H9 (cell line): Measurements from ENCODE around the gene HSPA5. TPM values are rescaled to one million over a fixed set of nuclear protein-coding genes. Genes with fewer than 3 reads are reported as not detected.
"Not testable (repeated sequence)": the region's sequence is repeated elsewhere in the genome, so short reads cannot be mapped to it uniquely, and the experiment has no call there.

Experiments
- DNase-seq: peaks from one replicate; pipeline ENCODE4 v3.0.0-alpha.2; 2017
- H2AFZ ChIP-seq: one replicate; pipeline ENCODE4 v1.6.1; 2013; ENCODE audit warnings: mild to moderate bottlenecking, low read length, control low read depth, moderate library complexity
- H2AK5ac ChIP-seq: 2 replicates; pipeline ENCODE4 v1.6.1; 2013; ENCODE audit warnings: low read length, control low read depth, mixed read lengths; ENCODE audit not compliant: insufficient read length
- H2BK120ac ChIP-seq: one replicate; pipeline ENCODE4 v1.6.1; 2013; ENCODE audit warnings: low read depth, mild to moderate bottlenecking, low read length, control low read depth, inconsistent platforms; ENCODE audit not compliant: poor library complexity, severe bottlenecking
- H2BK12ac ChIP-seq: 2 replicates; pipeline ENCODE4 v1.6.1; 2013; ENCODE audit warnings: low read length, control low read depth, mixed read lengths, low read depth; ENCODE audit not compliant: insufficient read length
- H2BK15ac ChIP-seq: 2 replicates; pipeline ENCODE4 v1.6.1; 2013; ENCODE audit warnings: low read depth, low read length, control low read depth
- H2BK20ac ChIP-seq: one replicate; pipeline ENCODE4 v1.6.1; 2013; ENCODE audit warnings: low read depth, mild to moderate bottlenecking, low read length, control low read depth, inconsistent platforms; ENCODE audit not compliant: poor library complexity, severe bottlenecking
- H2BK5ac ChIP-seq: 2 replicates; pipeline ENCODE4 v1.6.1; 2013; ENCODE audit warnings: low read length, control low read depth, mixed read lengths; ENCODE audit not compliant: insufficient read length
- H3K14ac ChIP-seq: 2 replicates; pipeline ENCODE4 v1.6.1; 2013; ENCODE audit warnings: low read length, control low read depth; ENCODE audit not compliant: insufficient read depth
- H3K18ac ChIP-seq: 2 replicates; pipeline ENCODE4 v1.6.1; 2013; ENCODE audit warnings: low read depth, mild to moderate bottlenecking, mixed read lengths, low read length, control low read depth; ENCODE audit not compliant: insufficient read length
- H3K23ac ChIP-seq: 2 replicates; pipeline ENCODE4 v1.6.1; 2013; ENCODE audit warnings: low read length, control low read depth, mixed read lengths, low read depth; ENCODE audit not compliant: insufficient read length
- H3K23me2 ChIP-seq: 2 replicates; pipeline ENCODE4 v1.6.1; 2013; ENCODE audit warnings: low read depth, mild to moderate bottlenecking, mixed read lengths, low read length, control low read depth; ENCODE audit not compliant: insufficient read length, poor library complexity, severe bottlenecking
- H3K27ac ChIP-seq: 2 replicates; pipeline ENCODE4 v1.5.1; 2013; ENCODE audit warnings: low read length, control low read depth, mixed read lengths, low read depth; ENCODE audit not compliant: insufficient read length
- H3K27me3 ChIP-seq: 2 replicates; pipeline ENCODE4 v1.6.1; 2013; ENCODE audit warnings: low read length, control low read depth, inconsistent platforms; ENCODE audit not compliant: insufficient read depth
- H3K4ac ChIP-seq: 2 replicates; pipeline ENCODE4 v1.6.1; 2013; ENCODE audit warnings: low read depth, mild to moderate bottlenecking, control low read depth, inconsistent platforms, low read length, moderate library complexity
- H3K4me1 ChIP-seq: 2 replicates; pipeline ENCODE4 v1.6.1; 2013; ENCODE audit warnings: low read length, control low read depth, inconsistent platforms; ENCODE audit not compliant: insufficient read depth
- H3K4me2 ChIP-seq: 2 replicates; pipeline ENCODE4 v1.6.1; 2013; ENCODE audit warnings: low read length, control low read depth, mixed read lengths; ENCODE audit not compliant: insufficient read length, insufficient read depth
- H3K56ac ChIP-seq: 2 replicates; pipeline ENCODE4 v1.6.1; 2013; ENCODE audit warnings: low read depth, mild to moderate bottlenecking, mixed read lengths, low read length, control low read depth; ENCODE audit not compliant: insufficient read length
- H3K79me1 ChIP-seq: 2 replicates; pipeline ENCODE4 v1.6.1; 2013; ENCODE audit warnings: low read depth, mild to moderate bottlenecking, moderate library complexity, low read length, control low read depth, inconsistent platforms; ENCODE audit not compliant: insufficient read depth, poor library complexity, severe bottlenecking
- H3K79me2 ChIP-seq: 2 replicates; pipeline ENCODE4 v1.6.1; 2013; ENCODE audit warnings: low read length, control low read depth, inconsistent platforms; ENCODE audit not compliant: insufficient read depth
- H3K9ac ChIP-seq: 2 replicates; pipeline ENCODE4 v1.6.1; 2013; ENCODE audit warnings: low read length, control low read depth, mixed read lengths; ENCODE audit not compliant: insufficient read length; ENCODE audit errors: extremely low read depth
- H3K9me3 ChIP-seq: one replicate; pipeline ENCODE4 v1.6.1; 2013; ENCODE audit warnings: low read depth, low read length, inconsistent platforms; ENCODE audit not compliant: control insufficient read depth
- H3T11ph ChIP-seq: one replicate; pipeline ENCODE4 v1.6.1; 2013; ENCODE audit warnings: mild to moderate bottlenecking, low read length, control low read depth, inconsistent platforms
- H4K20me1 ChIP-seq: one replicate; pipeline ENCODE4 v1.6.1; 2013; ENCODE audit not compliant: control insufficient read depth, insufficient read length, insufficient read depth
- H4K5ac ChIP-seq: 2 replicates; pipeline ENCODE4 v1.6.1; 2013; ENCODE audit warnings: low read depth, mild to moderate bottlenecking, mixed read lengths, low read length, control low read depth; ENCODE audit not compliant: insufficient read length
- H4K8ac ChIP-seq: replicated peaks from 2 replicates; pipeline ENCODE4 v1.6.1; 2013; ENCODE audit warnings: low read length, control low read depth, mixed read lengths, low read depth; ENCODE audit not compliant: insufficient read length
- H4K91ac ChIP-seq: 2 replicates; pipeline ENCODE4 v1.6.1; 2013; ENCODE audit warnings: low read depth, mild to moderate bottlenecking, moderate library complexity, mixed read lengths, low read length, control low read depth; ENCODE audit not compliant: insufficient read length
- H3K27ac Mint-ChIP-seq, 3 experiments: 2 replicates in 2 of 3; 3 replicates in 1 of 3; pipeline ENCODE4 v1.8.0; 2020 to 2021; ENCODE audit warnings: mixed read lengths in 3 of 3, mild to moderate bottlenecking in 1 of 3, moderate library complexity in 1 of 3
- H3K27me3 Mint-ChIP-seq: 2 replicates; pipeline ENCODE4 v1.8.0; 2021; ENCODE audit warnings: low read depth, mild to moderate bottlenecking, moderate library complexity, mixed read lengths
- H3K36me3 Mint-ChIP-seq, 3 experiments: 2 replicates in 2 of 3; 3 replicates in 1 of 3; pipeline ENCODE4 v1.8.0; 2020 to 2021; ENCODE audit warnings: low read depth in 3 of 3, mixed read lengths in 3 of 3; ENCODE audit not compliant: insufficient read depth in 1 of 3
- H3K4me1 Mint-ChIP-seq, 2 experiments: 2 replicates each; pipeline ENCODE4 v1.8.0; 2020; ENCODE audit warnings: mixed read lengths in 2 of 2
- H3K4me3 Mint-ChIP-seq, 2 experiments: 2 replicates in 1 of 2; 3 replicates in 1 of 2; pipeline ENCODE4 v1.8.0; 2020 to 2021; ENCODE audit warnings: mild to moderate bottlenecking in 2 of 2, mixed read lengths in 2 of 2, moderate library complexity in 1 of 2
- H3K9me3 Mint-ChIP-seq, 2 experiments: 2 replicates in 1 of 2; 3 replicates in 1 of 2; pipeline ENCODE4 v1.8.0; 2020; ENCODE audit warnings: mild to moderate bottlenecking in 2 of 2, mixed read lengths in 2 of 2, moderate library complexity in 1 of 2
- CTCF ChIP-seq: fragments of 200-600 bp; sonication (generic); conservative IDR thresholded peaks from 3 replicates; pipeline ENCODE4 v1.8.0; 2021; ENCODE audit warnings: antibody characterized with exemption, mild to moderate bottlenecking
- WGBS: extraction: QIAGEN DNeasy Blood & Tissue Kit; methylation state at CpG from one replicate; pipeline ENCODE4 v1.1.7; 2013; ENCODE audit warnings: missing lambda C conversion rate, low lambda C conversion rate, mixed read lengths; ENCODE audit not compliant: insufficient read length; ENCODE audit errors: extremely low coverage; 5-methylcytosine and 5-hydroxymethylcytosine counted together
- long read RNA-seq: library from polyadenylated mRNA; unstranded; transcript quantifications from one replicate; pipeline ENCODE4 v2.0.0, GENCODE V29; 2020
- total RNA-seq: library from RNA; stranded (reverse); gene quantifications from 2 replicates; pipeline ENCODE4 v1.2.1, GENCODE V29; 2021

HSPA5 gene
- 240 and 244 TPM in 2 replicates for total RNA-seq
- long read RNA-seq, transcript HSPA5-201 (8 exons, 3,908 nt), result major isoform, 5,659 of 5,764 reads
- long read RNA-seq, partial matches to known transcripts, result 72 of 5,764 reads
- long read RNA-seq, other reads (novel, unspliced or antisense), result 33 of 5,764 reads

- peak; percentile 100 for DNase-seq
- peak within 1 kb of the TSS; percentile 99 for H3K9ac ChIP-seq
- no peaks in the 10 kb centered on the region for H3K9me3 ChIP-seq
- H3K27ac Mint-ChIP-seq, result peak within 1 kb of the TSS; percentile 95 to 100 (median 99)
- H3K27me3 Mint-ChIP-seq, result no peaks in the 10 kb centered on the region; the same call in 1 of the 2 replicates
- H3K79me2 ChIP-seq, result peaks cover 11% of the 10 kb centered on the region; the same call in 1 of the 2 replicates
- H3K4me1 ChIP-seq, result no peaks in the 10 kb centered on the region
- peak; percentile 20; the same call in 1 of the 3 replicates for TF ChIP-seq CTCF
- no peak within 1 kb of the TSS for H2BK20ac ChIP-seq
- no peak within 1 kb of the TSS; the same call in 1 of the 2 replicates for H3K4ac ChIP-seq
- H3K18ac ChIP-seq, result peak within 1 kb of the TSS; percentile 88
- peak within 1 kb of the TSS; percentile 95 for H3K4me2 ChIP-seq
- no peak within 1 kb of the TSS for H2AK5ac ChIP-seq
- peaks cover 2% of the 10 kb centered on the region for H4K20me1 ChIP-seq
- no peak within 1 kb of the TSS for H2AFZ ChIP-seq
- H4K5ac ChIP-seq, result peak within 1 kb of the TSS; percentile 98
- H2BK5ac ChIP-seq, result peak within 1 kb of the TSS; percentile 87
- no peak within 1 kb of the TSS for H3T11ph ChIP-seq
- peak within 1 kb of the TSS; percentile 44; the same call in 1 of the 2 replicates for H2BK15ac ChIP-seq
- H2BK120ac ChIP-seq, result no peak within 1 kb of the TSS
- peaks cover 38 to 48% (median 45%) of the 10 kb centered on the region in 3 experiments for H3K36me3 Mint-ChIP-seq
- no peaks in the 10 kb centered on the region for H3K27me3 ChIP-seq
- WGBS, result no CpG with 5 or more reads among the region's 59 CpGs
- H2BK12ac ChIP-seq, result peak within 1 kb of the TSS; percentile 78
- peak within 1 kb of the TSS; percentile 97 to 98 for H3K4me3 Mint-ChIP-seq
- H3K79me1 ChIP-seq, result peaks cover 4% of the 10 kb centered on the region
- H3K4me1 Mint-ChIP-seq, result peaks cover 21 to 25% of the 10 kb centered on the region in 2 experiments
- peak within 1 kb of the TSS; percentile 62 for H4K8ac ChIP-seq
- H3K56ac ChIP-seq, result peak within 1 kb of the TSS; percentile 98
- H3K27ac ChIP-seq, result peak within 1 kb of the TSS; percentile 70
- H3K23me2 ChIP-seq, result no peaks in the 10 kb centered on the region
- peak within 1 kb of the TSS; percentile 97 for H3K14ac ChIP-seq
- H3K9me3 Mint-ChIP-seq, result peaks cover 0 to 4% of the 10 kb centered on the region in 2 experiments; a peak in 1 of 5 replicates
- H4K91ac ChIP-seq, result peak within 1 kb of the TSS; percentile 86
- H3K23ac ChIP-seq, result peak within 1 kb of the TSS; percentile 91
These were observed at the start of gene HSPA5 for GRCh38 chr9:125241000-125241862. HSPA5 (minus strand) TSS chr9:125241343; CDS start chr9:125241126, 217 bp downstream.

- H3K27ac ChIP-seq, H3K4me3 Mint-ChIP-seq, H3K9me3 ChIP-seq, H3K4me1 Mint-ChIP-seq, H3K4me2 ChIP-seq, H4K8ac ChIP-seq, H2BK20ac ChIP-seq, H2BK120ac ChIP-seq, H2AK5ac ChIP-seq, H3K18ac ChIP-seq, H2BK15ac ChIP-seq, H4K5ac ChIP-seq, H4K20me1 ChIP-seq, H3K23me2 ChIP-seq, DNase-seq, H2BK5ac ChIP-seq, H3K23ac ChIP-seq, H3K4me1 ChIP-seq, H3K56ac ChIP-seq, H3K27me3 ChIP-seq, H3K79me2 ChIP-seq, H3K9me3 Mint-ChIP-seq, H2BK12ac ChIP-seq, H3K27me3 Mint-ChIP-seq, H3K14ac ChIP-seq, H3K4ac ChIP-seq, H4K91ac ChIP-seq, H3K79me1 ChIP-seq, H3K36me3 Mint-ChIP-seq, H3T11ph ChIP-seq, H2AFZ ChIP-seq, H3K9ac ChIP-seq: not testable (repeated sequence)
- no CpG with 5 or more reads among the region's 7 CpGs for WGBS
- H3K27ac Mint-ChIP-seq, result peak overlapping the region in 1 of 3 experiments; percentile 35; a peak in 2 of 7 replicates
These were observed 45.8 kb upstream of the HSPA5 start for GRCh38 chr9:125286935-125287433.
